Measurements from ENCODE around the gene TRA2A.
A peak's percentile ranks its signal among the peaks of the same experiment; 100 is the strongest.
"Not testable (repeated sequence)": the region's sequence is repeated elsewhere in the genome, so short reads cannot be mapped to it uniquely, and the experiment has no call there.

TRA2A gene

GRCh38 chr7:23491502-23491901, 40.3 kb downstream of the TRA2A start:
- no peak for DNase-seq

GRCh38 chr7:23490357-23491135, 41.2 kb downstream of the TRA2A start:
- peak; percentile 33 for DNase-seq

- not testable (repeated sequence) for DNase-seq
Observed at GRCh38 chr7:23488714-23489113, 43.1 kb downstream of the TRA2A start.

GRCh38 chr7:23487670-23488069, 44.1 kb downstream of the TRA2A start:
- DNase-seq = no peak

GRCh38 chr7:23486002-23486773, 45.6 kb downstream of the TRA2A start:
- no peak for DNase-seq

- DNase-seq = no peak
Observed at GRCh38 chr7:23482686-23483085, 49.1 kb downstream of the TRA2A start.

- no peak for DNase-seq
Observed at GRCh38 chr7:23477962-23478866, 53.6 kb downstream of the TRA2A start.

GRCh38 chr7:23477157-23477499, 54.7 kb downstream of the TRA2A start:
- DNase-seq = no peak

- no peak for DNase-seq
Observed at GRCh38 chr7:23476286-23477156, 55.3 kb downstream of the TRA2A start.

GRCh38 chr7:23475576-23475839, 56.3 kb downstream of the TRA2A start:
- no peak for DNase-seq

- DNase-seq = no peak
Observed at GRCh38 chr7:23474829-23475575, 56.8 kb downstream of the TRA2A start.

- DNase-seq = peak; percentile 53
Observed at GRCh38 chr7:23474094-23474828, 57.5 kb downstream of the TRA2A start.

- DNase-seq = no peak
Observed at GRCh38 chr7:23473844-23474093, 58.0 kb downstream of the TRA2A start.

- DNase-seq = no peak
Observed at GRCh38 chr7:23472956-23473843, 58.6 kb downstream of the TRA2A start.

GRCh38 chr7:23472556-23472955, 59.2 kb downstream of the TRA2A start:
- DNase-seq = no peak

GRCh38 chr7:23472046-23472445, 59.7 kb downstream of the TRA2A start:
- no peak for DNase-seq

- DNase-seq = peak; percentile 24
Observed at GRCh38 chr7:23471106-23471859, 60.5 kb downstream of the TRA2A start.

- DNase-seq = peak; percentile 19
Observed at GRCh38 chr7:23470330-23471105, 61.3 kb downstream of the TRA2A start, which contains the start of gene IGF2BP3. IGF2BP3 (minus strand) TSS chr7:23470491; CDS start chr7:23470110, 381 bp downstream.

GRCh38 chr7:23469961-23470250, 61.9 kb downstream of the TRA2A start:
- no peak for DNase-seq
